ENCODE data around the gene PPM1H. TPM values are rescaled to one million over a fixed set of nuclear protein-coding genes. Genes with fewer than 3 reads are reported as not detected.

Gene PPM1H
- total RNA-seq, 1 donor from 2014 or later: 0.79 TPM

DNA sequence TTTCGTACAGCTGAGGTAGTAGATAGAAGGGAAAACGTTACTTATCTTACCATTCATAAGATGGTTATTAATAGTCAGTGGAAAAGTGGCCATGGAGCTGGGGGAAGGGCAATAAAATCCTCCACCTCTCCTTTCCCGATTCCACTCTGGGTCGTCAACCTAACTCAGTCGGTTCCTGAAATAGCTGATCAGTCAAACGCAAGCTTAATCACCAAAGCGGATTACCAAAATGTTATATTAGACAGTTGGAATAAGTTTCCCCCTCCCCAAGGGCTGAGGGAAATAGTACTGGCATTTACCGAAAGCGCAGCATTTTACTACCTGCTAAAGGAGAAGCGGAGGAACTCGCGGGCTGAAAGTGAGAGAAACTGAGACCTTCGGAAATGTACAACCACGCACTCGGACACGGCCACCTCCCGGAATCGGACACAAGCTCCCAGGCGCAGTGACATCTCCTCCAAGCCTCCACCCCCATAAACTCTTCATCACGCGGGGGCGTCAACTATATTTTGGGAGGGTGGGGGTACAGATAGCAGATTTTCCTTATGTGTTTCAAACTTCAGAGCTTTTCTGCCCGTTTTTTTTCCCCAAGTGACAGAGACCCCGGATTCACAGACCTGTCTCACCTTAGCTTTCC, 1.2 kb downstream of the PPM1H start:
- DNase-seq (ENCODE audit: low read depth) (no peak), FAIRE-seq (no peak)
- Histone ChIP-seq H3K36me3 (ENCODE audit: control insufficient read depth, insufficient read depth, low read length) (no peaks in the 10 kb centered on the region), H3K4me3 (ENCODE audit: low read depth, low read length) (peak overlapping the region; percentile 51), H3K27me3 (ENCODE audit: control insufficient read depth, insufficient read depth, low read length) (peaks cover 16% of the 10 kb centered on the region)
- TF ChIP-seq, protein P1, sequence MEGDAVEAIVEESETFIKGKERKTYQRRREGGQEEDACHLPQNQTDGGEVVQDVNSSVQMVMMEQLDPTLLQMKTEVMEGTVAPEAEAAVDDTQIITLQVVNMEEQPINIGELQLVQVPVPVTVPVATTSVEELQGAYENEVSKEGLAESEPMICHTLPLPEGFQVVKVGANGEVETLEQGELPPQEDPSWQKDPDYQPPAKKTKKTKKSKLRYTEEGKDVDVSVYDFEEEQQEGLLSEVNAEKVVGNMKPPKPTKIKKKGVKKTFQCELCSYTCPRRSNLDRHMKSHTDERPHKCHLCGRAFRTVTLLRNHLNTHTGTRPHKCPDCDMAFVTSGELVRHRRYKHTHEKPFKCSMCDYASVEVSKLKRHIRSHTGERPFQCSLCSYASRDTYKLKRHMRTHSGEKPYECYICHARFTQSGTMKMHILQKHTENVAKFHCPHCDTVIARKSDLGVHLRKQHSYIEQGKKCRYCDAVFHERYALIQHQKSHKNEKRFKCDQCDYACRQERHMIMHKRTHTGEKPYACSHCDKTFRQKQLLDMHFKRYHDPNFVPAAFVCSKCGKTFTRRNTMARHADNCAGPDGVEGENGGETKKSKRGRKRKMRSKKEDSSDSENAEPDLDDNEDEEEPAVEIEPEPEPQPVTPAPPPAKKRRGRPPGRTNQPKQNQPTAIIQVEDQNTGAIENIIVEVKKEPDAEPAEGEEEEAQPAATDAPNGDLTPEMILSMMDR (IDR thresholded peaks at IDR 0.05; ENCODE audit: insufficient read depth, low read length, severe bottlenecking): no peak

DNA sequence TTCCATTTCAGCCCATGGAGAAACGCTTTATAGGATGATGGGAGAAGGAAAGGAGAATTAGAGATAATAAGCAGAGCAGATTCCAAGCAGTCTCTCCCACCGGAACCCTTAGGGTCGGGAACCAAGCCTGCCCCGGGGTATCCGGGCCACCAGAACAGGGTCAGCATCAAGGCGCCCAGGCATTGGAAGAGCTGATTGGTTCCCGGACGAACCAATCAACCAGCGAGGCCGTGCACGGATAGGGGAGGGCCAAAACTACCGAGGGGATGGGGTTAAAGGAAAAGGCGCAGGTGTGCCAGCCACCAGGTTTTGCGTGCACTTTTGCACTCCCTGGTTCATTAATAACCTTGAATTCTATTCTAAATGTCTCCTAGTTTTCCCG, 1.7 kb downstream of the PPM1H start:
- Histone ChIP-seq H3K4me3 (ENCODE audit: low read depth, low read length) (no peak overlapping the region), H3K36me3 (ENCODE audit: control insufficient read depth, insufficient read depth, low read length) (no peaks in the 10 kb centered on the region), H3K27me3 (ENCODE audit: control insufficient read depth, insufficient read depth, low read length) (peaks cover 16% of the 10 kb centered on the region)
- FAIRE-seq: no peak
- TF ChIP-seq, protein P1 (IDR thresholded peaks at IDR 0.05; ENCODE audit: insufficient read depth, low read length, severe bottlenecking): no peak
- DNase-seq (ENCODE audit: low read depth): no peak

- FAIRE-seq (no peak), DNase-seq (ENCODE audit: low read depth) (no peak)
- TF ChIP-seq, protein P1 (IDR thresholded peaks at IDR 0.05; ENCODE audit: insufficient read depth, low read length, severe bottlenecking): no peak
- no peak overlapping the region for H3K4me3 ChIP-seq (ENCODE audit: low read depth, low read length)
- peaks cover 16% of the 10 kb centered on the region for H3K27me3 ChIP-seq (ENCODE audit: control insufficient read depth, insufficient read depth, low read length)
- H3K36me3 ChIP-seq (ENCODE audit: control insufficient read depth, insufficient read depth, low read length): no peaks in the 10 kb centered on the region
These were observed 3.5 kb downstream of the PPM1H start for GRCh38 chr12:62931477-62931876.

DNA sequence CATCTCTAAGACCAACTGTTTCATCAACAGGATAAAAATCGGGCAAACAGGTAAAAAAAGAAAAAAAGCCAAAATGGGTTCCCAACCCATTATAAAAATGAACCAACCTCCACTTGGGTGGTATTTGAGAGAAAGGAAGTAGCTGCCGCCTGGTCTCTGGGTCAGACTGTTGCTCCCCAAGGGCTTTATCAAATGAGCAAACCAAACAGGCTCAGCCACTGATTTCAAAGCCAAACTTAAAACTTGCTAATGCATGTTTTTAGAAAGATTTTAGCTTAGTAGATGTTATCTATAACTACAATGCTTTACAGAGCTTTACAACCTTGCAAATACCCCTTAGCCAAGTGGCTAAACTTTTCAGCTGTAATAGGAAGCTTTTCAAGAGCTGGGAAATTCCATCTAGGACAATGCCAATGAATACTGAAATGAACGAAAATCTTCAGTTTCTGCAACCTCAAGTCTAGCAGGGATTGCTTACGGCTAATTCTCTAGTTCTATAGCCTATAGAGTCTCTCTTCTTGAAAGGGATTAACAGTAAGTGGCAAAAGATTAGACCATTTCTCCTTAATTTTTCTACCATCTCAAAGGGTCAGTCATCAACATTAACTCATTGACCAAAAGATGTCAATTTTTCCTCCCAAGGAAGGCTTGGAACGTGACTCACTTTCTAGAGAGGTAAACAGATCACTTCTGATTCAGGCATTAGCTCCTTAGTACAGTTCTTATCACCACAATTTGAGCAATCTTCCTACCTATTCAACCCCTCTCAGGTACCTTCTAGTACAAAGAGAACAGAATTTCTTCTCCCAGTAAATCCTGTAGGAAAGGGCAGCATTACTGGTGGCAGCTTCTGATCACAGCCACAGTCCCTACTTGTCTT, 4.2 kb downstream of the PPM1H start:
- H3K27me3 ChIP-seq (ENCODE audit: control insufficient read depth, insufficient read depth, low read length): peaks cover 16% of the 10 kb centered on the region
- no peak overlapping the region for H3K4me3 ChIP-seq (ENCODE audit: low read depth, low read length)
- DNase-seq (ENCODE audit: low read depth): peak; percentile 55
- no peak for FAIRE-seq
- H3K36me3 ChIP-seq (ENCODE audit: control insufficient read depth, insufficient read depth, low read length): no peaks in the 10 kb centered on the region
- TF ChIP-seq, protein P1 (IDR thresholded peaks at IDR 0.05; ENCODE audit: insufficient read depth, low read length, severe bottlenecking): no peak

DNA sequence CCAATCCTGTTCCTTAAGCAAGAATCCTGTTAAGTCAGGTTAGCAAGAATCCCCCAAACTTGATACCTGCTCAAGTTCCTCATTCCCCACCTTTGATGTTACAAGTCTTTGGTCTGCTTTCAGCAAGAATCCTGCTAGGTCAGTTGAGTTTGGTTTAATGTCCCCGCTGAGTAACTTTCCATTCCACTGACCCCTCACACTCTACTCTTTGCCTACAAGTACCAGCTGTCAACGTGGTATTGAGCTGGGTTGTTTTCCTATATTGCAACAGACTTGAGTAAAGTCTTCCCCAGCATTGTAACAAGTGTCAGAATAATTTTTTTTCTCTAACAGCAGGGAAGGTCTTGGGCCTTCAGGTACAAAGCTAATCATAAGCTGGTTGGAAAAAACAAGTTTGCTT, 6.3 kb downstream of the PPM1H start:
- DNase-seq (ENCODE audit: low read depth) (no peak), FAIRE-seq (no peak)
- TF ChIP-seq, protein P1 (IDR thresholded peaks at IDR 0.05; ENCODE audit: insufficient read depth, low read length, severe bottlenecking): no peak
- Histone ChIP-seq H3K4me3 (ENCODE audit: low read depth, low read length) (no peak overlapping the region), H3K36me3 (ENCODE audit: control insufficient read depth, insufficient read depth, low read length) (no peaks in the 10 kb centered on the region), H3K27me3 (ENCODE audit: control insufficient read depth, insufficient read depth, low read length) (peaks cover 9% of the 10 kb centered on the region)
